Measurements from ENCODE around the gene R3HDML. TPM values are rescaled to one million over a fixed set of nuclear protein-coding genes. Genes with fewer than 3 reads are reported as not detected.

The R3HDML gene
- total and polyA plus RNA-seq, 2 of the 13 experiments (the other 11 are each of a cell fraction or from before 2014, with no cell fraction given) = not detected

DNA sequence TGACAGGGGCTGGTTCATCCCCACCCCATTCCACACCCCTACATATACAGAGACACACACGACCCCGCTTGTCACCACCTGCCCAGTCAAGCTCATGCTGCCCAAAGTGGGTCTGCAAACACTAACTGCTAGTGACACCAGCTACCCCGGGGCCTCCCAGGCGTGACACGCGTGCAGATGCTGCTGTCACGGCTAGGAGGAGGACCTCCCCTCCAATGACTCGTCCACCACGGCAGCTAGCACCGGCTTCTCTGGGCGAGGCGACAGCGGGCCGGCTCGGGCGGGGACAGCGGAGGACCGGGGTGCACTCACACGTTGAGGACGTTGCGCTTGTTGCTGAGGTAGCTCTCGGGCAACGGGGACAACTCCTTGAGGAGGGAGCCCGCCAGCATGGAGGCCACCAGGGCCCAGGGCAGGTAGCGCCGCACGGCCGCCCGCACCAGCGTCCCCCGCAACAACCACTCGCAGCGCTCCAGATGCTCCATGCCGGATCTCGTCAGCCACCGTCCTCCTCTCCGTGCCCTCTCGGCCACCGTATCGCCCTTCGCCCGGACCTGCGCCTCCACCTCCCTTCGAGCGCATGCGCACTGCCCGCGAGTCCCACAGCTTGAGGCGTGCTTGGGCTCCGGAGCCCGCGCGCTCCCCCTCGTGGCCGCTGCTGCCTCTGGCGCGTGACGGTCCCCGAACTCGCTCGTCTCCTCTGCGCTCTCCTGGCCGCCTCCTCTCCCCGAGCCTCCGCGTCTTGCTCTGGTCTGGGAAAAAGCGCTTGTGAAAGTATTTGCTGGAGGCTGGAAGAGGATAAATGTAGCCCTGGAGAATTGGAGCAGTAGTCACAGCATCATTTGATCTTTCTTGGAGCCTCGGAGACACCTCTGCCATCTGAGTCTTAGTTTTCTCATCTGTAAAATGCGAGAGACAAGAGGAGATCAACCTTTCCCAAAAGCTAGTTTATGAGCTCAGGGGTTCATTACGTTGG is 25.9 kb upstream of the R3HDML start, which contains the start of gene FITM2 (continued):
- TF ChIP-seq, protein P1, sequence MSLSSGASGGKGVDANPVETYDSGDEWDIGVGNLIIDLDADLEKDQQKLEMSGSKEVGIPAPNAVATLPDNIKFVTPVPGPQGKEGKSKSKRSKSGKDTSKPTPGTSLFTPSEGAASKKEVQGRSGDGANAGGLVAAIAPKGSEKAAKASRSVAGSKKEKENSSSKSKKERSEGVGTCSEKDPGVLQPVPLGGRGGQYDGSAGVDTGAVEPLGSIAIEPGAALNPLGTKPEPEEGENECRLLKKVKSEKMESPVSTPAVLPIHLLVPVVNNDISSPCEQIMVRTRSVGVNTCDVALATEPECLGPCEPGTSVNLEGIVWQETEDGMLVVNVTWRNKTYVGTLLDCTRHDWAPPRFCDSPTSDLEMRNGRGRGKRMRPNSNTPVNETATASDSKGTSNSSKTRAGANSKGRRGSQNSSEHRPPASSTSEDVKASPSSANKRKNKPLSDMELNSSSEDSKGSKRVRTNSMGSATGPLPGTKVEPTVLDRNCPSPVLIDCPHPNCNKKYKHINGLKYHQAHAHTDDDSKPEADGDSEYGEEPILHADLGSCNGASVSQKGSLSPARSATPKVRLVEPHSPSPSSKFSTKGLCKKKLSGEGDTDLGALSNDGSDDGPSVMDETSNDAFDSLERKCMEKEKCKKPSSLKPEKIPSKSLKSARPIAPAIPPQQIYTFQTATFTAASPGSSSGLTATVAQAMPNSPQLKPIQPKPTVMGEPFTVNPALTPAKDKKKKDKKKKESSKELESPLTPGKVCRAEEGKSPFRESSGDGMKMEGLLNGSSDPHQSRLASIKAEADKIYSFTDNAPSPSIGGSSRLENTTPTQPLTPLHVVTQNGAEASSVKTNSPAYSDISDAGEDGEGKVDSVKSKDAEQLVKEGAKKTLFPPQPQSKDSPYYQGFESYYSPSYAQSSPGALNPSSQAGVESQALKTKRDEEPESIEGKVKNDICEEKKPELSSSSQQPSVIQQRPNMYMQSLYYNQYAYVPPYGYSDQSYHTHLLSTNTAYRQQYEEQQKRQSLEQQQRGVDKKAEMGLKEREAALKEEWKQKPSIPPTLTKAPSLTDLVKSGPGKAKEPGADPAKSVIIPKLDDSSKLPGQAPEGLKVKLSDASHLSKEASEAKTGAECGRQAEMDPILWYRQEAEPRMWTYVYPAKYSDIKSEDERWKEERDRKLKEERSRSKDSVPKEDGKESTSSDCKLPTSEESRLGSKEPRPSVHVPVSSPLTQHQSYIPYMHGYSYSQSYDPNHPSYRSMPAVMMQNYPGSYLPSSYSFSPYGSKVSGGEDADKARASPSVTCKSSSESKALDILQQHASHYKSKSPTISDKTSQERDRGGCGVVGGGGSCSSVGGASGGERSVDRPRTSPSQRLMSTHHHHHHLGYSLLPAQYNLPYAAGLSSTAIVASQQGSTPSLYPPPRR (CRISPR knock-in tag; IDR thresholded peaks at IDR 0.05; ENCODE audit: borderline replicate concordance) = peak; percentile 87
- peak; percentile 35 to 97; a peak in 2 of 4 replicates for TF ChIP-seq KLF16 (CRISPR knock-in tag; IDR thresholded peaks at IDR 0.05)
- peak; percentile 83 for TF ChIP-seq JUN (CRISPR knock-in tag; IDR thresholded peaks at IDR 0.05)
- TF ChIP-seq, protein P2, sequence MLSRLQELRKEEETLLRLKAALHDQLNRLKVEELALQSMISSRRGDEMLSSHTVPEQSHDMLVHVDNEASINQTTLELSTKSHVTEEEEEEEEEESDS (CRISPR knock-in tag; IDR thresholded peaks at IDR 0.05; ENCODE audit: borderline replicate concordance) = peak; percentile 33; the same call in 1 of the 2 replicates
- peak; percentile 33 for TF ChIP-seq ZFP36 (IDR thresholded peaks at IDR 0.05; ENCODE audit: borderline replicate concordance, low read depth, low read length, partially characterized antibody)
- peak; percentile 99 for TF ChIP-seq ZNF619 (CRISPR knock-in tag; IDR thresholded peaks at IDR 0.05)
- TF ChIP-seq HMG20B (CRISPR knock-in tag; conservative IDR thresholded peaks at IDR 0.05) = no peak
- no peak for TF ChIP-seq SOX13 (IDR thresholded peaks at IDR 0.05)
- TF ChIP-seq SOX13 (CRISPR knock-in tag; conservative IDR thresholded peaks at IDR 0.05 in 1 of 2, IDR thresholded peaks at IDR 0.05 in 1 of 2) = peak in 1 of 2 experiments; percentile 76; a peak in 2 of 4 replicates
- peak; percentile 90 for TF ChIP-seq ZNF891 (CRISPR knock-in tag; IDR thresholded peaks at IDR 0.05)
- TF ChIP-seq ZKSCAN1 (IDR thresholded peaks at IDR 0.05; ENCODE audit: low read length) = peak; percentile 71
- TF ChIP-seq, protein P3, sequence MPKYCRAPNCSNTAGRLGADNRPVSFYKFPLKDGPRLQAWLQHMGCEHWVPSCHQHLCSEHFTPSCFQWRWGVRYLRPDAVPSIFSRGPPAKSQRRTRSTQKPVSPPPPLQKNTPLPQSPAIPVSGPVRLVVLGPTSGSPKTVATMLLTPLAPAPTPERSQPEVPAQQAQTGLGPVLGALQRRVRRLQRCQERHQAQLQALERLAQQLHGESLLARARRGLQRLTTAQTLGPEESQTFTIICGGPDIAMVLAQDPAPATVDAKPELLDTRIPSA (CRISPR knock-in tag; IDR thresholded peaks at IDR 0.05; ENCODE audit: borderline replicate concordance) = peak; percentile 35; the same call in 1 of the 2 replicates
- peak; percentile 87 for TF ChIP-seq MED1 (CRISPR knock-in tag; IDR thresholded peaks at IDR 0.05)
- TF ChIP-seq ZFYVE20 (CRISPR knock-in tag; IDR thresholded peaks at IDR 0.05; ENCODE audit: borderline replicate concordance, low read depth) = 0 out of 2 replicates have a peak, but pooled peaks have one; percentile 31
- peak; percentile 97 for TF ChIP-seq IRF2 (CRISPR knock-in tag; IDR thresholded peaks at IDR 0.05)
- TF ChIP-seq KDM1A (CRISPR knock-in tag; IDR thresholded peaks at IDR 0.05) = 0 out of 2 replicates have a peak, but pooled peaks have one; percentile 48
- TF ChIP-seq SYNCRIP (IDR thresholded peaks at IDR 0.05; ENCODE audit: insufficient read depth, low read depth, low read length) = no peak
- TF ChIP-seq, protein P4, sequence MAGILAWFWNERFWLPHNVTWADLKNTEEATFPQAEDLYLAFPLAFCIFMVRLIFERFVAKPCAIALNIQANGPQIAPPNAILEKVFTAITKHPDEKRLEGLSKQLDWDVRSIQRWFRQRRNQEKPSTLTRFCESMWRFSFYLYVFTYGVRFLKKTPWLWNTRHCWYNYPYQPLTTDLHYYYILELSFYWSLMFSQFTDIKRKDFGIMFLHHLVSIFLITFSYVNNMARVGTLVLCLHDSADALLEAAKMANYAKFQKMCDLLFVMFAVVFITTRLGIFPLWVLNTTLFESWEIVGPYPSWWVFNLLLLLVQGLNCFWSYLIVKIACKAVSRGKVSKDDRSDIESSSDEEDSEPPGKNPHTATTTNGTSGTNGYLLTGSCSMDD (CRISPR knock-in tag; IDR thresholded peaks at IDR 0.05) = peak; percentile 46; the same call in 1 of the 2 replicates
- peak; percentile 83; the same call in 1 of the 2 replicates for TF ChIP-seq SMAD3 (CRISPR knock-in tag; IDR thresholded peaks at IDR 0.05)
- TF ChIP-seq, protein P5, sequence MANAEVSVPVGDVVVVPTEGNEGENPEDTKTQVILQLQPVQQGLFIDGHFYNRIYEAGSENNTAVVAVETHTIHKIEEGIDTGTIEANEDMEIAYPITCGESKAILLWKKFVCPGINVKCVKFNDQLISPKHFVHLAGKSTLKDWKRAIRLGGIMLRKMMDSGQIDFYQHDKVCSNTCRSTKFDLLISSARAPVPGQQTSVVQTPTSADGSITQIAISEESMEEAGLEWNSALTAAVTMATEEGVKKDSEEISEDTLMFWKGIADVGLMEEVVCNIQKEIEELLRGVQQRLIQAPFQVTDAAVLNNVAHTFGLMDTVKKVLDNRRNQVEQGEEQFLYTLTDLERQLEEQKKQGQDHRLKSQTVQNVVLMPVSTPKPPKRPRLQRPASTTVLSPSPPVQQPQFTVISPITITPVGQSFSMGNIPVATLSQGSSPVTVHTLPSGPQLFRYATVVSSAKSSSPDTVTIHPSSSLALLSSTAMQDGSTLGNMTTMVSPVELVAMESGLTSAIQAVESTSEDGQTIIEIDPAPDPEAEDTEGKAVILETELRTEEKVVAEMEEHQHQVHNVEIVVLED (CRISPR knock-in tag; IDR thresholded peaks at IDR 0.05; ENCODE audit: borderline replicate concordance) = peak; percentile 87

Data from HepG2 (cell line).